ENCODE measurements around the gene ECSCR.
"Not testable (repeated sequence)": the region's sequence is repeated elsewhere in the genome, so short reads cannot be mapped to it uniquely, and the experiment has no call there.

ECSCR gene, protein sequence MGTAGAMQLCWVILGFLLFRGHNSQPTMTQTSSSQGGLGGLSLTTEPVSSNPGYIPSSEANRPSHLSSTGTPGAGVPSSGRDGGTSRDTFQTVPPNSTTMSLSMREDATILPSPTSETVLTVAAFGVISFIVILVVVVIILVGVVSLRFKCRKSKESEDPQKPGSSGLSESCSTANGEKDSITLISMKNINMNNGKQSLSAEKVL

DNA sequence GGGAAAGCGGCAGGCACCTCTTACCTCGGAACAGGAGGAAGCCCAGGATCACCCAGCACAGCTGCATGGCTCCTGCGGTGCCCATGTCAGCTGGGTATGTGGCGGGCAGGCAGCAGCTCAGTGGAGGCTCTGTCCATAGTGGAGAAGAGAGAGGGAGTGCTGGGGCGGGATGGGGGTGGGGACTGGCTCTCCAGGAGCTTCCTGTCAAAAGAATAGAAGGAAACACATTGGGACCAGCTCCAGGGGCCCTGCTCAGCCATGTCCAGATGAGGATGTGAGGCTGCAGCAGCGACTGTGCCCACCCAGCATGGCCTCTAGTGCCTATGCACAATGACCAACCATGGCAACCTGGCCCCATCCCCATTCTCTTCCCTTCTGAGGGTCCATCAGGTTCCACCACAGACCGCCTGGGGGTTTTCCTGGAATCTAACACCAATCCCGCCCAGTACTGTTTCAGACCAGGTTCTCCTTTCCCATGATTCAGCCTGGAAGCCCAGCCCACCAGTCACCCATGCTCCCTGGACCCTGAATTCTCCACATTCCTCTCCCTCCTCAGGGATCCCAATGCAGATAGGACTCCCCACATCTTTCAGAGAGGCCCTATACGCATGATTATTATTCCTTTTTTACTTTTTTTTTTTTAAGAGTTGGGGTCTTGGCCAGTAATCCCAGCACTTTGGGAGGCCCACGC is at the start of gene ECSCR:
TSS of gene ECSCR (minus strand) at position 158 of the 691 bp plus-strand sequence. CDS start at position 85, 73 bp downstream.
- no peak for DNase-seq (ENCODE audit: low read depth)
- TF ChIP-seq CTCF (IDR thresholded peaks at IDR 0.05; ENCODE audit: control insufficient read depth, extremely low read depth, insufficient read depth) = no peak
- H3K4me3 ChIP-seq (ENCODE audit: low read depth, low read length) = no peak within 1 kb of the TSS

DNA sequence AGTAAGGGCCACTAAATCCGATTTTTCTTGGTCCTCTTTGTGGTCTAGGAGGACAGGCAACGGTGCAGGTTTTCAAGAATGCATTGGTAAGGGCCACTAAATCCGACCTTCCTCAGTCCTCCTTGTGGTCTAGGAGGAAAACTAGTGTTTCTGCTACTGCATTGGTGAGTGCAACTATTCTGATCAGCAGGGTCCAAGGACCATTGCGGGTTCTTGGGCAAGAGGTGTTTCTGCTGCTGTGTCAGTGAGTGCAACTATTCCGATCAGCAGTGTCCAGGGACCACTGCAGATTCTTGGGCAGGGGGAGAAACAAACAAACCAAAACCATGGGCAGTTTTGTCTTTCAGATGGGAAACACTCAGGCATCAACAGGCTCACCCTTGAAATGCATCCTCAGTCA is 42.2 kb upstream of the ECSCR start:
- H3K4me3 ChIP-seq (ENCODE audit: low read depth, low read length); DNase-seq (ENCODE audit: low read depth): not testable (repeated sequence)

DNA sequence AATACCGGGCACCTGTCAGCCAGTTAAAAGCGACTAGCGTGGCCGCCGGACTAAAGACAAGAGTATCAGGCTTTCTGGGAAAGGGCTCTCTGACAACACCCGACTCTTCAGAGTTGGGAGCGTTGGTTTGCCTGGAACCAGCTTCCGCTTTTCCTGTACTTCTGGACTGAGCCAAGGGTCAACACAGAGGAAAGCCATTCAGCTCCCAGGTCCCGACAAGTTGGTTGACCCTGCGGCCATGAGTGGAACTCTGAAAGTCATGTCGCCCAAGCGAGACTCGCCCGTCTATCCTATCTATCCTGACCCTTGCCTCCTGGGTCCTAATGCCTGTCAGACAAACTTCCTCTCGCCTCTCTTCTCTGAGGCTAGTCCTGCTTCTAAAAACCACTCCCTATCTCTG is 41.3 kb upstream of the ECSCR start:
- not testable (repeated sequence) for H3K4me3 ChIP-seq (ENCODE audit: low read depth, low read length); DNase-seq (ENCODE audit: low read depth)

- not testable (repeated sequence) for DNase-seq (ENCODE audit: low read depth)
Measured at GRCh38 chr5:139503036-139503817, 40.7 kb upstream of the ECSCR start.

GRCh38 chr5:139501381-139501780 is 38.8 kb upstream of the ECSCR start:
- no peak for DNase-seq (ENCODE audit: low read depth)
- no peak overlapping the region for H3K4me3 ChIP-seq (ENCODE audit: low read depth, low read length)
- TF ChIP-seq CTCF (IDR thresholded peaks at IDR 0.05; ENCODE audit: control insufficient read depth, extremely low read depth, insufficient read depth) = no peak

More at GRCh38 chr5:139503036-139503817, 40.7 kb upstream of the ECSCR start:
- not testable (repeated sequence) for H3K4me3 ChIP-seq (ENCODE audit: low read depth, low read length)

DNA sequence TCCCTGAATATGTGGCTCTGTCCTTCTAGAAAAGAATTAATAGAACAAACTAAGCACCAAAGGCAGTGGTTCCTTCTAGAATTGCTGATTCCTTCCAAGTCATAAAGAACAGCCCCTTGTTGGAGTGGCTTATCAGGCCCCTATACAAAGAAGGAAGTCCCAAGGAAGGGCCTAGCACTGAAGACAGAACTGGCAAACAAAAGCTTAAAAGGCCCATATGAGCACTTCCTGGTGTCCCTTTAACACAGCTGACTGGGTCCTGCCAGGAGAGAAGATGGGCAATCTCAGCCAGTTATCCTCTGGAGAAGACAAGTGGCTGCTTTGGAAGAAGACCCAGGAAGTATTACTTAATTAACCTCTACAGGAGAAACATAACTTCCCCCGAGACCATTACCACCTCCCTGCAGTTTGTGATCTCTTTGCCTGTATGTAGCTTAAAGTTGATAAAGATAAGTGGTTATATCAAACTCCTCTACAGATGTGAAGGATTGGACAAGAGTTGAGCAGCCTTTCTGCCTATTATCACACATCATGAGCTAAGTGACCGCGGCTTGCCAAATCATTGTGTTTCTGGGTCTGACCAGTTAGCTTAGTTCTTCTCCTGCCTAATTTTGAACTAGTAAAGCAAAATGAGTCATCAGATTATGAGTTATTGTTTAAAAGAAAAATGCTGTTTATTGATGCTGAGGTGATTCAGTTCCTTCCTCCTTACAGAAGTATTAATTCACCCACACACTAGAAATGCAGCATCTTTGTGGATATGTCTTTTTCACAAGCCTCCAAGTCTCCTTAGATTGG is 33.3 kb upstream of the ECSCR start:
- no peak for TF ChIP-seq CTCF (IDR thresholded peaks at IDR 0.05; ENCODE audit: control insufficient read depth, extremely low read depth, insufficient read depth)
- no peak overlapping the region for H3K4me3 ChIP-seq (ENCODE audit: low read depth, low read length)
- no peak for DNase-seq (ENCODE audit: low read depth)

- DNase-seq (ENCODE audit: low read depth) = no peak
- H3K4me3 ChIP-seq (ENCODE audit: low read depth, low read length) = no peak overlapping the region
- TF ChIP-seq CTCF (IDR thresholded peaks at IDR 0.05; ENCODE audit: control insufficient read depth, extremely low read depth, insufficient read depth) = no peak
Measured at GRCh38 chr5:139494832-139495231, 32.3 kb upstream of the ECSCR start.

DNA sequence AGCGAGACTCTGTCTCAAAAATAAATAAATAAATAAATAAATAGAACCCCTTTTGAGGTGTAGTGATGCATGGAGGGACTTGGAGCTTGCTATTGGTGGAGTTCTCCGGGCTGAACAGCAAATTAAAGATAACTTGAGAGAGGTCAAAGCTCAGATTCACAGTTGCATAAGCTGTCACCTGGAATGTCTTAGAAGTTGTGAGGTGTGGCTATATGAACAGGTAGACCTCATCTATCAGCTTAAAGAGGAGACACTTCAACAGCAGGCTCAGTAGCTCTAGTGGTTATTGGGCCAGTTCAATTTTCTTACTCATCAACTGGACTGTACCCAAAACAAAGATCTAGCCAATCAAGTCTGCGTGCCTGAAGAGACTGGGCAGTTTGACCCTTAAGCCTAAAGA is 31.7 kb upstream of the ECSCR start:
- no peak for TF ChIP-seq CTCF (IDR thresholded peaks at IDR 0.05; ENCODE audit: control insufficient read depth, extremely low read depth, insufficient read depth)
- H3K4me3 ChIP-seq (ENCODE audit: low read depth, low read length) = no peak overlapping the region
- DNase-seq (ENCODE audit: low read depth) = no peak

All from LNCaP clone FGC (cell line).